Measurements from ENCODE around the gene RAI1.

DNA sequence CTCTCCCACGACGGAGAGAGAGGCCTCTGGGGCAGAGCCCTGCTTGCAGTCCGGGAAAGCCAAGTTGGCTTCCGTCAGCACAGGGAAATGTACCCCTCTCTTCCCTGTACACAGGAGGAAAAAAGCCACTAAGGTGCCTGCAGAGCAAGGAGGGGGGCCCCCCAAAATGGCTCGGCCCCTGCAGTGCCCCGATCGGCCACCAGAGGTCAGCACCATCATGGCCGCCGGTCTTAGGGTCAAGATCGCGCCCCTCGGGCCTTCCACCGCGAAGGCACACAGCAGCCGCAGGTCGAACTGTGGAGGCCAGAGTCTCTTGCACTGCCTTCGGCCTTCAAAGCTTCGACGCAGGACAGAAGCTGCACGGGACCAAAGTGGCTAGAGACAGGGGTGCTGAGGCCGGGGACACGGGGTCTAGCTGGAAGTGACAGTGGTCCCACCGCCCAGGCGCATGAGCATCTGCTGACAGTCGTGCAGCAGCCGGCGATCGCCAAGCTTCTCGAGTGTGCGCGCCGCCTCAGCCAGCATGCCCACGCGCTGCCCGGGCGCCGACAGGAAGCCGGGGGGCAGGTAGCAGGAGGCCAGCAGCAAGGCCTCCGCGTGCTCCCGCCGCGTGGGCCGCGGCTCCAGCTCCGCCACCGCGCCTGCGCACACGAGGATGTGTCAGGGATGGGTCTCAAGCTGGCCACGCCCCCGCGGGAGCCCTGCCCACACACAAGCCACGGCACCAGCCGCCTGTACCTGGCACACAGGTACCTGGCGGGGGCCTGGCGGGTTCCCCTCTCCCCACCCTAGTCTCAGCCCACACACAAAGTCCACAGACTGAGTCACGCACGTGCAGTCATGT, 131.2 kb downstream of the RAI1 start:
- TF ChIP-seq TAF1 (IDR thresholded peaks at IDR 0.05; ENCODE audit: borderline replicate concordance, low read depth, low read length), result no peak
- peak; percentile 10; the same call in 1 of the 2 replicates for TF ChIP-seq POLR2A (IDR thresholded peaks at IDR 0.05; ENCODE audit: low read depth, low read length)
